Measurements from ENCODE around the gene KLK2.

KLK2 gene

GRCh38 chr19:50911206-50912101 lies 38.2 kb downstream of the KLK2 start, which contains the start of gene KLK4:
Gene KLK4, minus strand, starts transcription at chr19:50911395. Its CDS starts 657 bp downstream, at chr19:50910738.
- Histone ChIP-seq H3K4ac (ENCODE audit: low read depth in 1 of 2, low read length in 2 of 2) (no peak within 1 kb of the TSS), H2AFZ (ENCODE audit: low read depth, low read length) (no peak within 1 kb of the TSS), H3K36me3 (ENCODE audit: control insufficient read depth in 1 of 2, insufficient read depth in 2 of 2, low read depth in 1 of 2, low read length in 2 of 2) (no peaks in the 10 kb centered on the region), H3K27ac (ENCODE audit: low read length, poor library complexity, severe bottlenecking) (no peak within 1 kb of the TSS), H3K18ac (ENCODE audit: low read depth in 1 of 2, low read length in 2 of 2) (no peak within 1 kb of the TSS), H3K4me2 (ENCODE audit: low read length, poor library complexity, severe bottlenecking) (no peak within 1 kb of the TSS), H2AK5ac (ENCODE audit: low read length, severe bottlenecking) (no peak within 1 kb of the TSS), H4K91ac (ENCODE audit: low read length) (no peak within 1 kb of the TSS), H3K4me3 (ENCODE audit: insufficient read depth in 1 of 2, low read depth in 1 of 2, low read length in 2 of 2) (no peak within 1 kb of the TSS), H3K4me1 (ENCODE audit: control insufficient read depth, insufficient read depth, low read depth, low read length) (no peaks in the 10 kb centered on the region), H2BK15ac (ENCODE audit: low read depth, poor library complexity, severe bottlenecking) (no peak within 1 kb of the TSS), H3K9me3 (ENCODE audit: control insufficient read depth, low read length) (no peaks in the 10 kb centered on the region), H3K23ac (ENCODE audit: low read length in 2 of 2) (no peak within 1 kb of the TSS), H2BK12ac (ENCODE audit: low read length in 2 of 2) (no peak within 1 kb of the TSS), H3K14ac (ENCODE audit: low read length in 2 of 2) (no peak within 1 kb of the TSS), H3K79me1 (replicated peaks; ENCODE audit: low read length, poor library complexity, severe bottlenecking) (no peaks in the 10 kb centered on the region), H2BK5ac (ENCODE audit: low read depth, low read length, poor library complexity, severe bottlenecking) (no peak within 1 kb of the TSS), H3K9ac (ENCODE audit: low read length) (no peak within 1 kb of the TSS), H3K27me3 (ENCODE audit: control insufficient read depth in 1 of 2, insufficient read depth in 1 of 2, low read length in 2 of 2) (peaks cover 0 to 74% of the 10 kb centered on the region in 2 experiments), H4K8ac (ENCODE audit: low read length) (no peak within 1 kb of the TSS), H2BK120ac (ENCODE audit: low read depth, low read length) (no peak within 1 kb of the TSS)
- no peak for DNase-seq
- 55% methylated on average over 9 of the region's 9 CpGs for WGBS

DNA sequence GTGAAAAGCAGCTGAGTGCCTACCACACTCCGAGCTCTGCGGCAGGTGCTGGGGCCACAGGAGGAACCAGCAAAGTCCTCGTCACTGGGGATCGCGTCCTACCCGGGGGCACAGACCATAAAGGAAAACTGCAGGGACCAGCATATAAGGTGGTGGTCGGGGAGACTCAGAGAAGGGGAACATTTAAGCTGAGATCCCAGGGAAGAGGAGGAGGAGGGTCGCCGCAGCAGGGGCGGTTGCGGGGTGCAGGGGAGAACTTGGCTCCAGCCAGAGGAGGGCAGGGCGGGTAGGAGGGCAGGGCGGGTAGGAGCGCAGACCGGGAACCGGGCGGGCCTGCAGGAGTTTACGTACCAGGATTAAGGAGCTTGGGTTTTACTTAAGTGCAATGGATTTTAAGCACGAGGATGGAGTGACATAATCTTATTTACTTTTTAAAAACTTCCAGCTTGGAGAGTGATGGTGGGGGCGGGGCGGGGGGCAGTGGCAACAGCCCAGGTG lies 38.9 kb downstream of the KLK2 start:
- no peaks in the 10 kb centered on the region for H3K36me3 ChIP-seq (ENCODE audit: control insufficient read depth in 1 of 2, insufficient read depth in 2 of 2, low read depth in 1 of 2, low read length in 2 of 2)
- no peak overlapping the region for H3K14ac ChIP-seq (ENCODE audit: low read length in 2 of 2)
- H2BK5ac ChIP-seq (ENCODE audit: low read depth, low read length, poor library complexity, severe bottlenecking), result no peak overlapping the region
- no peak overlapping the region for H3K4me3 ChIP-seq (ENCODE audit: insufficient read depth in 1 of 2, low read depth in 1 of 2, low read length in 2 of 2)
- H3K4ac ChIP-seq (ENCODE audit: low read depth in 1 of 2, low read length in 2 of 2), result no peak overlapping the region
- H2BK120ac ChIP-seq (ENCODE audit: low read depth, low read length), result no peak overlapping the region
- no peak overlapping the region for H4K8ac ChIP-seq (ENCODE audit: low read length)
- no peak overlapping the region for H3K23ac ChIP-seq (ENCODE audit: low read length in 2 of 2)
- H4K91ac ChIP-seq (ENCODE audit: low read length), result no peak overlapping the region
- DNase-seq, result no peak
- 28% methylated on average over 18 of the region's 21 CpGs for WGBS
- no peak overlapping the region for H2AFZ ChIP-seq (ENCODE audit: low read depth, low read length)
- H3K9me3 ChIP-seq (ENCODE audit: control insufficient read depth, low read length), result no peaks in the 10 kb centered on the region
- H3K79me1 ChIP-seq (replicated peaks; ENCODE audit: low read length, poor library complexity, severe bottlenecking), result no peaks in the 10 kb centered on the region
- no peak overlapping the region for H3K4me2 ChIP-seq (ENCODE audit: low read length, poor library complexity, severe bottlenecking)
- no peak overlapping the region for H2BK12ac ChIP-seq (ENCODE audit: low read length in 2 of 2)
- H2BK15ac ChIP-seq (ENCODE audit: low read depth, poor library complexity, severe bottlenecking), result no peak overlapping the region
- H2AK5ac ChIP-seq (ENCODE audit: low read length, severe bottlenecking), result no peak overlapping the region
- H3K18ac ChIP-seq (ENCODE audit: low read depth in 1 of 2, low read length in 2 of 2), result no peak overlapping the region
- H3K27me3 ChIP-seq (ENCODE audit: control insufficient read depth in 1 of 2, insufficient read depth in 1 of 2, low read length in 2 of 2), result peaks cover 0 to 77% of the 10 kb centered on the region in 2 experiments
- no peak overlapping the region for H3K27ac ChIP-seq (ENCODE audit: low read length, poor library complexity, severe bottlenecking)
- no peaks in the 10 kb centered on the region for H3K4me1 ChIP-seq (ENCODE audit: control insufficient read depth, insufficient read depth, low read depth, low read length)
- no peak overlapping the region for H3K9ac ChIP-seq (ENCODE audit: low read length)

- no peak overlapping the region for H3K9ac ChIP-seq (ENCODE audit: low read length)
Observed at GRCh38 chr19:50912727-50913716, 39.8 kb downstream of the KLK2 start.

More at GRCh38 chr19:50912727-50913716, 39.8 kb downstream of the KLK2 start:
- Histone ChIP-seq H2AFZ (ENCODE audit: low read depth, low read length) (no peak overlapping the region), H4K91ac (ENCODE audit: low read length) (peak overlapping the region; percentile 20), H3K14ac (ENCODE audit: low read length in 2 of 2) (no peak overlapping the region), H3K27me3 (ENCODE audit: control insufficient read depth in 1 of 2, insufficient read depth in 1 of 2, low read length in 2 of 2) (peaks cover 0 to 74% of the 10 kb centered on the region in 2 experiments), H3K27ac (ENCODE audit: low read length, poor library complexity, severe bottlenecking) (no peak overlapping the region), H3K79me1 (replicated peaks; ENCODE audit: low read length, poor library complexity, severe bottlenecking) (no peaks in the 10 kb centered on the region), H3K4me2 (ENCODE audit: low read length, poor library complexity, severe bottlenecking) (no peak overlapping the region), H2BK120ac (ENCODE audit: low read depth, low read length) (no peak overlapping the region), H3K4me1 (ENCODE audit: control insufficient read depth, insufficient read depth, low read depth, low read length) (no peaks in the 10 kb centered on the region), H2AK5ac (ENCODE audit: low read length, severe bottlenecking) (no peak overlapping the region), H3K18ac (ENCODE audit: low read depth in 1 of 2, low read length in 2 of 2) (no peak overlapping the region), H3K4me3 (ENCODE audit: insufficient read depth in 1 of 2, low read depth in 1 of 2, low read length in 2 of 2) (no peak overlapping the region), H2BK5ac (ENCODE audit: low read depth, low read length, poor library complexity, severe bottlenecking) (no peak overlapping the region), H3K36me3 (ENCODE audit: control insufficient read depth in 1 of 2, insufficient read depth in 2 of 2, low read depth in 1 of 2, low read length in 2 of 2) (no peaks in the 10 kb centered on the region), H3K23ac (ENCODE audit: low read length in 2 of 2) (no peak overlapping the region), H3K9me3 (ENCODE audit: control insufficient read depth, low read length) (no peaks in the 10 kb centered on the region), H3K4ac (ENCODE audit: low read depth in 1 of 2, low read length in 2 of 2) (no peak overlapping the region), H2BK12ac (ENCODE audit: low read length in 2 of 2) (no peak overlapping the region), H2BK15ac (ENCODE audit: low read depth, poor library complexity, severe bottlenecking) (no peak overlapping the region), H4K8ac (ENCODE audit: low read length) (no peak overlapping the region)
- 24% methylated on average over 24 of the region's 29 CpGs for WGBS
- no peak for DNase-seq
